Measurements from ENCODE around the gene GMPPB.

The GMPPB gene

GRCh38 chr3:49727924-49728361 is 4.2 kb upstream of the GMPPB start:
- DNase-seq = no peak

DNA sequence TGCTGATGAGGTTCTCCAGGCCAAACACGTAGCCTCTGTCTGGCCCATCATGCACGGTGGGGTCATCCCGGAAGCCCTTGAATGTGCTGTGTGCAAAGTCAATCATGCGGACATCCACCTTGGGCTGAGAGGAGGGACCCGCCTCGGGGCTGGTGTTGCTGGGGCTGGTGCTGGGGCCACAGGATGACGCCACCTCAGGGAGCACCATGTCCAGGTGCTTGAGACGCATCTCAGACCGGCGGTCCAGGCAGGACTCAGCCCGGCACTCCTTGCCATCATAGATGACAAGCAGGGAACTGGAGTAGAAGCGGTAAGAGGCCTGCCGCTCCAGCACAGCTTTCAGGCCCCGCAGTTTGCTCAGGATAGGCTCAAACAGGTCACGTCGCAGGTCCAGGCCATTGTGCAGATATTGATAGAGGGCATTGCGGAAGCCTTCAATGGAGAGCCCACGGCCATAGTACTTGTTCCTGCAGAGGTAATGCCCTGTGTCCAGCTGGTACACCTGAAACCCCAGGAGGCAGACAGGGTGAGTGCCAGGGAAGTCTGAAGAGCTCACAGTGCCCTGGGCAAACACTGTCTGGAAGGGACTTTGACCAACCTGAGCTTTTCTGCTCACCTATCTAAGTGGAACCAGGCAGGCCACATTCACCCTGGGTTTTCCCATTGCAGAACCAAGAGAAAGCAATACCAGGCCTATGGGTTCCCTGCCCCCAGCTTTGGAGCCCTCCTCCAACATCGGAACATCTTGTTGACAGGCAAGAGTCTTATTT is 3.6 kb upstream of the GMPPB start:
- DNase-seq = no peak

DNA sequence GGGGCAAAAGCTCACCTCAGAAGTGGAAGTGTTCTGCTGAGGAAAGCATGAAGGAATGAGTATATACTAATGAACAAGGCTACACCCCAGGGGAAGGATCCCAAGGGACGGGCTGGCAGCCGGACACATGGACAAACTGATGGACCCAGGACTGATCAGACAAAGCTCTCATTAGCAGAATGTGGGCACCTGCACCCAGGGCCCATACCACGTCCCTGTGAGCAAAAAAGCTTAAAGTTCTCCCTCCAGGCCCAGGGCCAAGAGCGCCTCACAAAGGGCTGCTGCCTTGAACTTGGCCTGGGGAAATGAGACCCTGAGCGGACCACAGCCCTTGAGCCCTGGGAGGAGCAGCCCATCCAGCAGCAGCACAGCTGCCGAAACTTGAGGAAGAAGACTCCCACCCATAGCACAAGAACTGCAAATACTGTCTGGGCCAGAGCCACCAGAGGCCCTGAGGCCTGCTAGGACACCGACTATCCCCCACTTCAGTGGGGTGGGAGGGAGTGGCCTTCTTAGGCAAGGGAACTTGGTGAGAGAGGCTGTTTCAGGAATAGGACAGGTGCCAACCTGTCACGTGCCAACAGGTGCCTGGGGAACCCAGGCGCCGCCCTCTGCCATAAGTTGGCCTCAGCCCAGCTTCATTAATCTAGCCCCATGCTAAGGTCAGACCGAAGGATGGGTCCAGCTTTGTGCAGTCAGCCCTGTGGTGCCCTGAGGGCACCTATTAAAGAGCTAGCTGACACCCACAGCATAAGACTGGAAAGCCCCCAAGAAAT is 2.3 kb upstream of the GMPPB start:
- no peak for DNase-seq

DNA sequence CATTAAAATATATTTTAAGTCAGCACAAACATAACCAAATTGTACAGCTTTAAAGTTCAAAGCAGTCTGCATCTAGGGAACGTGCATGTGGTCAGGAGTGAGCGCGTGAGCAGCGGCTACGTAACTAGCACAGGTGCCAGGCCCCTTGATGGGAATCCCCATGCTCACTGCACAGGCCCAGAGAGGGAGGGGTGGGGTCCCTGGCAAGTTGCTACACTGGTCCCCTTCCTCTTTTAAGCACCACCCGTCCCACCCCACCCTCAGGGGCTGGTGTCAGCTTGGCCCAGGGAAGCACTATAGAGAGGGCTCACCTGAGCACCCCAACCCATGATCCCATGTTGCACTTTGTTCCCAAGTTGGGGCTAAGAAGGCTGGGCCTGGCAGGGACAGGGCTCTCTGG is 835 bp upstream of the GMPPB start:
- DNase-seq = no peak

- DNase-seq = no peak
Observed at GRCh38 chr3:49723296-49723627, 489 bp downstream of the GMPPB start.

DNA sequence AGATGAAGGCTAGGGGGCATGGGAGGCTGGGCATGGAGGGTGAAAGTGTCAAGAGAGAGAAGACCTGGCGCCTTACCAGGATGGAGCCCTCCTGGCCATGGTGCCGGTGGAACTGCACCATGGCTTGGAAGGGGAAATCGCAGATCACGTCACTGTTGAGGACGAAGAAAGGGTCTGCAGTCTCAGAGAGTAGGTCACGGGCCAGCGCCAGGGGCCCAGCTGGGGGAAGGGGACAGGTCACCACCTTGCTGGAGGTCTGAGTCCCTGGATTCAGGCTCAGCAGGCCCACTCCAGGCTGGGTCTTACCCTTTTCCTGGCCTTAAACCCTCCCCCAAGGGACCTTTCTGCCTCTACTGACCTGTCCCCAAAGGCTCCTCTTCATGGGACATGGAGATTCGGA is 855 bp downstream of the GMPPB start:
- DNase-seq = no peak

DNA sequence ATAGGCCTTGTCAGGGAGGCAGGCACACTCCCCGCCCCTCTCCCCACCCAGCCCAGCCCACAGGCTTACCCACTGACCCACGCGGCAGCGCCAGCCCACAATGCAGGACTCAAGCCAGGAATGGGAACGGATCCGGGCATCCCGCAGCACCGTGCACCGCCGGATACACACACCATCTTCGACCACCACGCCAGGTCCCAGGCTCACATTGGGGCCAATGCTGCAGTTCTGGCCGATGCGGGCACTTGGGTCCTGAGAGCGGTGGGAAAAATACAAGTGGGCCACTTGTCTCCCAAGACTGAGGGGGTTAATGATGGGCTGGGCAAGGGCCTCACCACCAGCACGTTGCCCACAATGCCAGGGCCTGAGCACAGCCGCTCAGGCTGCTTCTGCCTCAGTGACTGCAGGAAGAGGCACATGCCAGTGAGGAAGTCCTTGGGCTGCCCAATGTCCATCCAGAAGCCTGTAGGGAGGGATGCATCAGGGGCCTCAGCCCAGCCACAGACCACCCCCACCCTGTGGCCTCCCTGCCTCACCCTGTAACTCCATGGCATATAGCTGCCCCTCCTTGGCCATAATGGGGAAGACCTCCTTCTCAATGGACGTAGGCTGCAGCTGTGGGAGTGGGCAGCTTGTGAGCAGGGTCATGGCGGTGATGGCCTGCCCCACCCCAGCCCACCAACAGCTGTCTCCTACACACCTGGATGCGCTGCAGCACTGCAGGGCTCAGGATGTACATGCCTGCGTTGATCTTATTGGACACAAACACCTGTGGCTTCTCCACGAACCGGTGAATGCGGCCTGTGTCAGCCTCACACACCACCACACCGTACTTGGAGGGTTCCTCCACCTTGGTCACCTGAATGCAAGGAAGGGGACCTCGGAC is 1.6 kb downstream of the GMPPB start:
- no peak for DNase-seq

- DNase-seq = no peak
Observed at GRCh38 chr3:49721596-49721895, 2.2 kb downstream of the GMPPB start.

DNA sequence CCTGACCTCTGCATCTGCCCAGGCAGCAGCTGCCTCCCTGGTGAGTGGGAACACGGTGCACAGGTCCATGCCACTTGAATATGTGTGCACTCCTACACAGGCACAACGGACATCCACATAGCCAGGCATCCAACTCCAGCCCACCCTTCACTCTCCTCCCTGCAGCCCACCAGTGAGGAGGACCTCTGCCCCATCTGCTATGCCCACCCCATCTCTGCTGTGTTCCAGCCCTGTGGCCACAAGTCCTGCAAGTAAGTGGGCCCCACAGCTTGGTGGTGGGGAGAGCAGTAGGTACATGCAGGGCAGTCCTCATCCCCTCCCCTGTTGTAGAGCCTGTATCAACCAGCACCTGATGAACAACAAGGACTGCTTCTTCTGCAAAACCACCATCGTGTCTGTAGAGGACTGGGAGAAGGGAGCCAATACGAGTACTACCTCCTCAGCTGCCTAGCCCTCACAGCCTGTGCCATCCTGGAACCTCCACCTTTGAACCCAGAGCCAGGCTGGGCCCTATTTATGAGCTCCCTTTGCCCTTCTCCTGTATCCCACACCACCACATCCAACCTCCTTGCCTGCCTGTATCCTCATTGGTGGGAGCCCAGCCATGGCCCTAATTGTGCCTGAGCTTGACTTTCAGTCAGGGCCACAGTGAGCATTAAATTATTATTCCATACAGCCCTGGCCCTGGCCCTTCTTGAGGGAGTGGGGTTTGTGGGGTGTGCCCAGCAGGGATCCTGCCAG is 2.7 kb downstream of the GMPPB start:
- no peak for DNase-seq

DNA sequence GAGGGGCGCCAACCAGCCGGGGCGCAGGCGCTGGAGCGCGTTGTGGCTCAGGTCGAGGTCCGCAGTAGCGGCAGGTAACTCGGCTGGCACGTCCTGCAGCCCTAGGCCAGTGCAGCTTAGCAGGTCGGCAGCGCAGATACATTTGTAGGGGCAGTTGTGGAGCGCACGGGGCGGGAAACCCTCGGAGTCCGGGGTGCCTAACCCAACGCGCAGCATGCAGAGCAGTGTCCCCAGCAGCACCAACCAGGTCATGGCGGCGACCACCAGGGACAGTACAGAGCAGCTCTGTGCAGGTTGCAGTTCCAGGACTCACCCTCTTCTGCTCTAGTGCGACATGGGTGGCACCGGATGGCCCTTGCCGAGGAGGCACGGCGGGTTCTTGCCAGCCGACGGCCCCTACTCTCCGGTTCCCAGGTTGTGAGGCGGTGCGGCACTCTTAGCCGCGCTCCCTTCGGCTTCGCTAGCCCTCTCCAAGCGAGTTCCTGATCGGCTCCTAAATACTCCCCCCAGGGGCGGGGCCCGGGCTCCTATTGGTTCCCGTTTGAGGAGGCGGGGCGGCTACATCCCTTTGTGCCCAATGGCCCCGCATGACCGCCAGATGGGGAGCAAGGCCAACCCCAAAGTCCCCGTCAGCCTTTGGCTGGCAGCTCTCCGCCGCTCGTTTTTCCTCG is 4.4 kb downstream of the GMPPB start, which contains the start of gene AMIGO3:
Gene AMIGO3 (minus strand): TSS at position 471 of the 671 bp plus-strand sequence. CDS start 219 bp downstream, at position 252.
- DNase-seq = peak; percentile 59

DNA sequence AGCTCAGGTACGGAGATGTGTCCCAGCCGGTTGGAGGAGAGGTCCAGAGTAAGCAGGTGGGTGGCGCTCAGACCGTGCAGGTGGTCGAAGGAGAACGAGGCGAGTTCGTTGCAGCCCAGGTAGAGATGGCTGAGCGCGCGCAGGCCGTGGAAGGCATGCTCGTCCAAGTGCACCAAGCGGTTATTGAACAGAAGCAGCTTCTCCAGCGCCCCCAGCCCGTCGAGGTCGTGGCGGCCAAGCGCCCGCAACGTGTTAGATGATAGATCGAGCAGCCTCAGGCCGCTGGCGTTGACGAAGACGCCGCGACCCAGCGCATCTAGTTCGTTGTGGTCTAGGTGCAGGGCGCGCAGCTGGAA is 4.9 kb downstream of the GMPPB start:
- DNase-seq = no peak

DNA sequence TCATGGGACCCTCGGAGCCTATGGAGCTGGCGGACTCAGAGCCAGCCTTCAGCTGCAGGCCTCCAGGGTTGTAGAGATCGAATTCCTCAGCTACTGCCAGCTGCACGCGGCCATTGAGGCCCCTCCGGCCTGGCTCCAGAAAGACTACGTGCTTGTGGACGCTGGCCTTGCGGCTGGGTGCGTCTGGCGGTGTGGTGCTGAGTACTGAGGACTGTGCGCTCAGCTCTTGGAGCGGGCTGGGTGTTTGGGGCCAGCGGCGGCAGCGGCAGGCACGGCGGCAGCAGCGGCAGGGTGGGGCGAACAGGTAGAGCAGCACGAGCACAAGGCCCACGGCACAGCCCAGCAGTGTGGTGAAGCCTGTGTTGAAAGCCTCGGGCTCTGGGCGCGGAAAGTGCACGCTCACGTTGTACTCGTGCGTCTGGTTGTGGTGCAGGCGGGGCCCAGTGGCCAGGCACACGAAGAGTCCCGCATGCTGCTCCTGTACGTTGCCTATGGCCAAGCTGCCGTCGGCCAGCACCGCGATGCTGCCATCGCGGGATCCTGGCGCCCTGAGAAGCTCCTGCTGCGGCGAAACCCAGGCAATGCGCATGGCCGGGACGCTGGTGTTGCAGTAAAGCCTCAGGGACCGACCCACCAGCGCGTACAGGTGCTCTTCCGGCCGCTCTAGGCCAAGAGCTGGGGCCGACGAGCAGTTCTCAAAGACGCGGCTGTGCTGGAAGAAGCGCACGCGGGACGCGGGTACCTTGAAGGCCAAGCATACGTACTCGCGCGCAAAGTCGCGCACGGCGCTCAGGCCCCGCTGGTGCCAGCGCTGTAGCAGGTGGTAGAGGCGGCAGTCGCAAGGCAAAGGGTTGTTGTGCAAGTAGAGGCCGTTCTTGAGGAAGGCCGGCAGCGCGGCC is 5.5 kb downstream of the GMPPB start:
- DNase-seq = no peak

- DNase-seq = no peak
Observed at GRCh38 chr3:49717211-49717958, 6.4 kb downstream of the GMPPB start.

- DNase-seq = no peak
Observed at GRCh38 chr3:49716691-49717210, 7.0 kb downstream of the GMPPB start.

DNA sequence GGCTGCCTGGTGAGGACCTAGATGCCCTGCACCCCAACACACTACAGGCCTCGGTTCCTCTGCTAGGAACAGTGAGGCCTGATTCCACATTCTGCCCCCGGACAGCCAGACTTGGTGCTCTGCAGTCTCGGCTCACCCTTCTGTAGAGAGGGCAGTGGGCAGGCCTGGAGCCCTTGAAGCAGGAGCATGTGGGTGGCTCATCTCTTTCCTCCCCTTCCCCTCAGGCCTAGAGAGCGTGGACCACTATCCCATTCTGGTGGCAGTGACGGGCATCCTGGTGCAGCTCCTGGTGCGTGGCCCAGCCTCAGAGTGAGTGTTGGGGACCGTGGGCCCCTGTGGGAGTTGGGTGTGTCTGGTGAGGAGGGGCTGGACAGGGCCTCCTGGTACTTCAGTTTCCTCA is 7.6 kb downstream of the GMPPB start:
- no peak for DNase-seq

GRCh38 chr3:49715611-49716121 is 8.1 kb downstream of the GMPPB start:
- no peak for DNase-seq

GRCh38 chr3:49714728-49715550 is 8.8 kb downstream of the GMPPB start:
- no peak for DNase-seq

DNA sequence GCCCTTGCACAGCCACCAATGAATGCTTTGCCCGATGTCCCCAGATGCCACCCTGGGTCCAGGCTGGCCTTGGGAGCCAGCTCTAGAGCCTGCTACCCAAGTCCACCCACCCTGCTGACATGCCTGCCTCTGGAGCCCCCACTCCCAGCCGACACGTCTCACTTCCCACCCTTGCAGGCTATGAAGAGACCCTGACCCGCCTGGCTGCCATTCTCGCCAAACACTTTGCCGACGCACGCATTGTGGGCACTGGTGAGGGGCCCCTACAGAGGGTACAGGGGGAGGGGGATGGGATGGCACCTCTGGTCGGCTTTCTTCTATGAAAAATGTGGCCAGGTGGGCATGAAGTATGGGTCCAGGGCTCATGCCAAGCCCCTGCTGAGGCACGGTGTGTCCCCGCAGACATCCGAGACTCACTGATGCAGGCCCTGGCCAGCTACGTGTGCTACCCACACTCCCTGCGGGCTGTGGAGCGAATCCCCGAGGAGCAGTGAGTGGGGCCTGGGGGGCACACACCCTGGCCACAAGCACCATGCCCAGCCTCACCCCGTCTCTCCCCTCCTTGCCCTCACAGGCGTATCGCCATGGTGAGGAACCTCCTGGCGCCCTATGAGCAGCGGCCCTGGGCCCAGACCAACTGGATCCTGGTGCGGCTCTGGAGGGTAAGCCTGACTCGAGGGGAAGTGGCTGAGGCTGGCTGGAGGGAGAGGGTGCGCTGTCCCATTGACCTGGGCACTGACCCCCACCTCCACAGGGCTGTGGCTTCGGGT is 10.2 kb downstream of the GMPPB start:
- DNase-seq = no peak

All from SHP77 treated with DMSO at 0.1 percent for 48 hours (cell line).